Smooth muscle cell (in vitro differentiated cells): ENCODE results near the gene INSR. TPM values are rescaled to one million over a fixed set of nuclear protein-coding genes. Genes with fewer than 3 reads are reported as not detected.

Source experiments
- DNase-seq: peaks from one replicate; lab custom pipeline; 2025; ENCODE audit not compliant: unreplicated experiment; lab: John Stamatoyannopoulos, UW
- H2AFZ ChIP-seq: fragments of 200-600 bp; sonication (generic); 2 replicates; pipeline ENCODE4 v1.6.0; 2016; ENCODE audit warnings: antibody characterized with exemption, low read depth, mild to moderate bottlenecking
- H3F3A ChIP-seq: fragments of 200-600 bp; sonication (generic); 2 replicates; pipeline ENCODE4 v1.6.0; 2017; ENCODE audit warnings: antibody characterized with exemption, low read depth
- H3K27ac ChIP-seq: fragments of 200-600 bp; sonication (generic); 2 replicates; pipeline ENCODE4 v1.5.1; 2016; ENCODE audit warnings: low read depth, mild to moderate bottlenecking
- H3K27me3 ChIP-seq: fragments of 200-600 bp; sonication (generic); 2 replicates; pipeline ENCODE4 v1.6.1; 2016; ENCODE audit warnings: low read depth, mild to moderate bottlenecking
- H3K36me3 ChIP-seq: fragments of 200-600 bp; sonication (generic); 2 replicates; pipeline ENCODE4 v1.5.1; 2016; ENCODE audit warnings: low read depth
- H3K4me1 ChIP-seq: fragments of 200-600 bp; sonication (generic); 2 replicates; pipeline ENCODE4 v1.5.1; 2016; ENCODE audit warnings: low read depth
- H3K4me2 ChIP-seq: fragments of 200-600 bp; sonication (generic); 2 replicates; pipeline ENCODE4 v1.6.0; 2016; ENCODE audit warnings: mild to moderate bottlenecking
- H3K4me3 ChIP-seq: fragments of 200-600 bp; sonication (generic); 2 replicates; pipeline ENCODE4 v1.5.1; 2016; ENCODE audit warnings: mild to moderate bottlenecking
- H3K79me2 ChIP-seq: fragments of 200-600 bp; sonication (generic); 2 replicates; pipeline ENCODE4 v1.6.0; 2016; ENCODE audit warnings: low read depth, mild to moderate bottlenecking
- H3K9ac ChIP-seq: fragments of 200-600 bp; sonication (generic); 2 replicates; pipeline ENCODE4 v1.6.0; 2016; ENCODE audit warnings: low read depth
- H3K9me3 ChIP-seq: fragments of 200-600 bp; sonication (generic); replicated peaks from 2 replicates; pipeline ENCODE4 v1.5.1; 2016; ENCODE audit warnings: low read depth
- H4K20me1 ChIP-seq: fragments of 200-600 bp; sonication (generic); 2 replicates; pipeline ENCODE4 v1.6.0; 2016; ENCODE audit warnings: low read depth
- CTCF ChIP-seq: fragments of 200-600 bp; sonication (generic); IDR thresholded peaks from 2 replicates; pipeline ENCODE4 v1.5.1; 2017; ENCODE audit warnings: borderline replicate concordance, mild to moderate bottlenecking, antibody characterized with exemption; ENCODE audit not compliant: insufficient read depth, poor library complexity, severe bottlenecking
- WGBS: methylation state at CpG from one replicate; pipeline ENCODE4 v1.1.7; 2016; ENCODE audit warnings: low lambda C conversion rate; 5-methylcytosine and 5-hydroxymethylcytosine counted together
- polyA plus RNA-seq: library from polyadenylated mRNA; unstranded; fragments of >200 nt; fragmentation: Nextera tagmentation; extraction: Ambion mirVana; gene quantifications from 2 replicates; pipeline ENCODE4 v1.2.1, GENCODE V29; 2016
- total RNA-seq: library from RNA; depleted of rRNA; stranded (reverse); fragments of >200 nt; gene quantifications from 2 replicates; pipeline ENCODE4 v1.2.3, GENCODE V29; 2014

INSR gene
- total and polyA plus RNA-seq, 2 experiments from 2014 or later: 2.8 to 12.7 TPM

- WGBS: 92% methylated on average over 1 of the region's 1 CpG
- peaks cover 5% of the 10 kb centered on the region for H3K9me3 ChIP-seq
- no peak for TF ChIP-seq CTCF
- H3K27me3 ChIP-seq: no peaks in the 10 kb centered on the region
- no peaks in the 10 kb centered on the region for H3K79me2 ChIP-seq
- H4K20me1 ChIP-seq: no peaks in the 10 kb centered on the region
- H3K4me1 ChIP-seq: no peaks in the 10 kb centered on the region
- H2AFZ ChIP-seq: no peak overlapping the region
- no peak overlapping the region for H3K27ac ChIP-seq
- no peak overlapping the region for H3K4me3 ChIP-seq
- DNase-seq: no peak
- no peak overlapping the region for H3K4me2 ChIP-seq
- H3K36me3 ChIP-seq: no peaks in the 10 kb centered on the region
- no peaks in the 10 kb centered on the region for H3F3A ChIP-seq
- no peak overlapping the region for H3K9ac ChIP-seq
These were observed 181.0 kb downstream of the INSR start for GRCh38 chr19:7113233-7113632.

GRCh38 chr19:7112675-7113074 is 181.5 kb downstream of the INSR start:
- TF ChIP-seq CTCF: no peak
- Histone ChIP-seq H3K9me3 (peaks cover 5% of the 10 kb centered on the region), H3K4me1 (no peaks in the 10 kb centered on the region), H3K79me2 (no peaks in the 10 kb centered on the region), H3K4me3 (no peak overlapping the region), H3F3A (no peaks in the 10 kb centered on the region), H3K27me3 (no peaks in the 10 kb centered on the region), H3K36me3 (no peaks in the 10 kb centered on the region), H3K4me2 (no peak overlapping the region), H4K20me1 (no peaks in the 10 kb centered on the region), H2AFZ (no peak overlapping the region), H3K27ac (no peak overlapping the region), H3K9ac (no peak overlapping the region)
- DNase-seq: no peak
- 91% methylated on average over 4 of the region's 4 CpGs for WGBS

GRCh38 chr19:7109678-7110289 is 184.4 kb downstream of the INSR start:
- H3K79me2 ChIP-seq: no peaks in the 10 kb centered on the region
- no peaks in the 10 kb centered on the region for H3F3A ChIP-seq
- H3K4me1 ChIP-seq: no peaks in the 10 kb centered on the region
- no peak for TF ChIP-seq CTCF
- no peak overlapping the region for H2AFZ ChIP-seq
- H3K27me3 ChIP-seq: no peaks in the 10 kb centered on the region
- no peak overlapping the region for H3K9ac ChIP-seq
- no peaks in the 10 kb centered on the region for H3K36me3 ChIP-seq
- no peak overlapping the region for H3K4me2 ChIP-seq
- no peak overlapping the region for H3K4me3 ChIP-seq
- H4K20me1 ChIP-seq: no peaks in the 10 kb centered on the region
- H3K9me3 ChIP-seq: peaks cover 5% of the 10 kb centered on the region
- 60% methylated on average over 8 of the region's 8 CpGs for WGBS
- H3K27ac ChIP-seq: no peak overlapping the region
- DNase-seq: no peak
